Measurements from ENCODE around the gene SLC35B3. TPM values are rescaled to one million over a fixed set of nuclear protein-coding genes. Genes with fewer than 3 reads are reported as not detected.

Gene SLC35B3
- total RNA-seq, 1 donor: 1.9 TPM

DNA sequence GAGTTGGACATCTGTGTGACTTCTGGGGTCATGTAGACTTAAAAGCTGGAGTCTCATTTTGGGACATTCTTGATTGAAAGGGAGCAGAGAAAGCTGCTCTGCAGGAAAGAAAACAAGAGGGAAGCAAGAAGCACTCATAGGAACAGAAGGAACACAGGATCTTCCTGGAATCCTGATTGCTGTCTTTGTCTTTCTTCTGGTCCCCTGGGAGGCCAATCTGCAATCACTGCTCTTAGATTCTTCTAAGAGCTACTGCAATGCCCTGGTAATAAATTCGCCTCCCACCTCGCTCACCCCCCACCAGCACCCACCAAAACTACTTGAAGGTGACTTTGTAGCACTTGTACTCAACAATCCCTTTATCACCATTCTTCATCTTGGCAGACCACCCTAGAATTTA, 51.8 kb downstream of the SLC35B3 start:
- H3K9me3 ChIP-seq (ENCODE audit: low read depth, low read length): no peaks in the 10 kb centered on the region

DNA sequence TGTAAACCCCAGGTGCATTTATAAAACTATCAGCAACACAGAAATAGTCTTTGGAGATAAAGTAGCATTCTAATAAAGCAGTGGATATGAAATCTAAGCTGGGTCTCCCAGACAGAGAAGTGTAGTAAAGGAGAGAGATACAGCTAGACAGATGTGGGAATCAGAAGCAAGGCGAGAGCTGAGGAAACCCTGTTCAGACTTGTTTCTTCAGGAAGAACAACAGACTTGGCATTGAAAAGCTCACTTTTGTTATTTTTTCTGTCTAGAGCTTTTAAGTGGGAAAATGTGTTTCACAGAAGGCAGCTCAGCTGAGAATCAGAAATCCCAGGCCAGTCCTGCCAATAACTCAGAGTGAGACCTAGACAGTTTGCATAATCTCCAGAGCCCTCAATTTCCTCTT, 52.9 kb downstream of the SLC35B3 start:
- Histone ChIP-seq H3K4me1 (ENCODE audit: insufficient read depth, low read length) (no peaks in the 10 kb centered on the region), H3K27me3 (ENCODE audit: insufficient read depth, low read length) (peaks cover 6% of the 10 kb centered on the region), H3K9me3 (ENCODE audit: low read depth, low read length) (no peaks in the 10 kb centered on the region), H3K4me3 (ENCODE audit: low read length) (no peak overlapping the region)

More for the DNA sequence above, 51.8 kb downstream of the SLC35B3 start:
- Histone ChIP-seq H3K4me1 (ENCODE audit: insufficient read depth, low read length) (no peaks in the 10 kb centered on the region), H3K27me3 (ENCODE audit: insufficient read depth, low read length) (peaks cover 6% of the 10 kb centered on the region), H3K4me3 (ENCODE audit: low read length) (no peak overlapping the region)

DNA sequence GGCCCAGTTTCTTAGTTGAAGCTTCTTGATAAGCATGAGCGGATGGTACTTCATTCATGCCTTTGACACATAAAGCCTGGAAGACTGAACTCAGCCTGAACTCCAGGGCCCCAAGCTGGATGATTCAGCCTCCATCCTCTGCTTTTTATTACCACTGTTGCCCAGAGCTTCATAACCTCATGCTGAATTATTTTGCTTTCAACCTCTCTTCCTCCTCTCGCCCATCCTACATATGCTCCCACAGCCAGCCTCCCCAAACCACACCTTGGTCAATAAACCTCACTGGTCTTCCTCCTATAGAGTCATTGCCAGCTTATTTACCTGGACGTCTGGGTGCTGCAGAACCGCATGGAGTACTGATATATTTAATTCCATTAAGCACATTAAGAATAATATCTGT, 59.4 kb downstream of the SLC35B3 start:
- no peak overlapping the region for H3K4me3 ChIP-seq (ENCODE audit: low read length)
- H3K9me3 ChIP-seq (ENCODE audit: low read depth, low read length): no peaks in the 10 kb centered on the region
- H3K27me3 ChIP-seq (ENCODE audit: insufficient read depth, low read length): peaks cover 2% of the 10 kb centered on the region
- no peaks in the 10 kb centered on the region for H3K4me1 ChIP-seq (ENCODE audit: insufficient read depth, low read length)

Measured in mononuclear cell (primary cell).